ENCODE results near the gene AP4M1.

DNA sequence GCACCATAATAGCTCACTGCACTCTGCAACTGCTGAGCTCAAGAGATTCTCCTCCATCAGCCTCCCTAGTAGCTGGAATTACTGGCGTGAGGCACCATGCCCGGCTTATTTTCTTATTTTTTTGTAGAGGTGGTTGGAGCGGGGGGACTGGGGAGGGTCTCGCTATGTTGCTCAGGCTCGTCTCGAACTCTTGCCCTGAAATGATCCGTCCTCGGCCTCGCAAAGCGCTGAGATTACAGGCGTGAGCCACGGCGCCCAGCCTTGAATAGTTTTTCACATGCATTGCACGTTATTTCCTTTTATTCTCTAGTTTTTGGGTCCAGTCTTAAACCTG is 46.7 kb downstream of the AP4M1 start:
- TF ChIP-seq, protein P1, sequence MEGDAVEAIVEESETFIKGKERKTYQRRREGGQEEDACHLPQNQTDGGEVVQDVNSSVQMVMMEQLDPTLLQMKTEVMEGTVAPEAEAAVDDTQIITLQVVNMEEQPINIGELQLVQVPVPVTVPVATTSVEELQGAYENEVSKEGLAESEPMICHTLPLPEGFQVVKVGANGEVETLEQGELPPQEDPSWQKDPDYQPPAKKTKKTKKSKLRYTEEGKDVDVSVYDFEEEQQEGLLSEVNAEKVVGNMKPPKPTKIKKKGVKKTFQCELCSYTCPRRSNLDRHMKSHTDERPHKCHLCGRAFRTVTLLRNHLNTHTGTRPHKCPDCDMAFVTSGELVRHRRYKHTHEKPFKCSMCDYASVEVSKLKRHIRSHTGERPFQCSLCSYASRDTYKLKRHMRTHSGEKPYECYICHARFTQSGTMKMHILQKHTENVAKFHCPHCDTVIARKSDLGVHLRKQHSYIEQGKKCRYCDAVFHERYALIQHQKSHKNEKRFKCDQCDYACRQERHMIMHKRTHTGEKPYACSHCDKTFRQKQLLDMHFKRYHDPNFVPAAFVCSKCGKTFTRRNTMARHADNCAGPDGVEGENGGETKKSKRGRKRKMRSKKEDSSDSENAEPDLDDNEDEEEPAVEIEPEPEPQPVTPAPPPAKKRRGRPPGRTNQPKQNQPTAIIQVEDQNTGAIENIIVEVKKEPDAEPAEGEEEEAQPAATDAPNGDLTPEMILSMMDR (IDR thresholded peaks at IDR 0.05; ENCODE audit: insufficient read depth, low read length, poor library complexity, severe bottlenecking), result no peak
- no peak for TF ChIP-seq EZH2phosphoT487 (conservative IDR thresholded peaks at IDR 0.05; ENCODE audit: low read length)

Data from SU-DHL-6 (cell line).